GM18951 (cell line): ENCODE results near the gene AAK1.
"Not testable (repeated sequence)": the region's sequence is repeated elsewhere in the genome, so short reads cannot be mapped to it uniquely, and the experiment has no call there.

ENCODE experiments used
- POLR2A ChIP-seq: IDR thresholded peaks from 4 replicates; pipeline ENCODE4 v1.6.1; 2011; ENCODE audit warnings: mild to moderate bottlenecking; ENCODE audit not compliant: insufficient read length, insufficient read depth; ENCODE audit errors: extremely low read depth
- in situ Hi-C: fragments of 300-500 bp; cut with MboI; formaldehyde crosslinking; loops from one replicate; pipeline ENCODE4 v1.12.0; 2022; ENCODE audit warnings: low sequenced_read_pairs, mixed read lengths, inconsistent platforms; ENCODE audit not compliant: unreplicated experiment

AAK1 gene

DNA sequence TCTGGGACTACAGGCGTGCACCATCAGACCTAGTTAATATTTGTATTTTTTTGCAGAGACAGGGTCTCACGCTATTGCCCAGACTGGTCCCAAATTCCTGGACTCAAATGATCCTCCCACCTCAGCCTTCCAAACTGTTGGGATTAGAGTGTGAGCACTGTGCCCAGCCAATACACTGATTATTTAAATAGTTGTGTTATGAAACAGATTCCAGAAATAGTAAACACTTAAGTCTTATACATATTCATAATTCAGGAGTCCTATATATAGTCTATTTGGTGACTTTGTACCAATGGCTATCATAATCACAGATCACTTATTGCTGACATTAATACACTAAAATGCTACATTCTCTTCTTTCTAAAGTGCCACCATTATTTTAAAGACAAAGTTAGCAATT is 219.1 kb downstream of the AAK1 start:
- in situ Hi-C loops: no loop called here
- no peak for TF ChIP-seq POLR2A

GRCh38 chr2:69422198-69422597 is 221.3 kb downstream of the AAK1 start:
- in situ Hi-C loops: no loop called here
- no peak for TF ChIP-seq POLR2A

- in situ Hi-C loops: not testable (repeated sequence)
Observed at GRCh38 chr2:69419111-69419510, 224.4 kb downstream of the AAK1 start.

DNA sequence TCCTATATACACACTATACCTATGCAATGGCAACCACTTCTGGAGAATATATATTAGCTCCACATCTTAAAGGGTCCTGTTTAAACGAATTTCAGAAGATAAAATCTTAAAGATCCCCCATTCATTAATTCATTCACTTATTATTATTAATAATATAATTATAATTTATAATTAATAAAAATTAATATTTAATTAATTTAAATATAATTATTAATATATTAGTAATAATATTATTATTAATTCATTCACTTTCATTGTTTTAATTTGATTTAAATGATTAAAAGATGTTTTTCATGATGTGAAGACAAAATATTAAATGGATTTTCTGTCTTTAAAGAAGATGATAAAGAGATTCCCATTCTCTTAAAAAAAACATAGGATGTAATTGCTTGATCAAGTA is 227.4 kb downstream of the AAK1 start:
- TF ChIP-seq POLR2A: no peak
- in situ Hi-C loops: no loop called here
